Smooth muscle cell (in vitro differentiated cells): Measurements from ENCODE around the gene FAM156B. TPM values are rescaled to one million over a fixed set of nuclear protein-coding genes. Genes with fewer than 3 reads are reported as not detected.
"Not testable (repeated sequence)": the region's sequence is repeated elsewhere in the genome, so short reads cannot be mapped to it uniquely, and the experiment has no call there.

Source experiments
- DNase-seq: peaks from one replicate; lab custom pipeline; 2025; ENCODE audit not compliant: unreplicated experiment; lab: John Stamatoyannopoulos, UW
- H2AFZ ChIP-seq: fragments of 200-600 bp; sonication (generic); 2 replicates; pipeline ENCODE4 v1.6.0; 2016; ENCODE audit warnings: antibody characterized with exemption, low read depth, mild to moderate bottlenecking
- H3F3A ChIP-seq: fragments of 200-600 bp; sonication (generic); 2 replicates; pipeline ENCODE4 v1.6.0; 2017; ENCODE audit warnings: antibody characterized with exemption, low read depth
- H3K27ac ChIP-seq: fragments of 200-600 bp; sonication (generic); 2 replicates; pipeline ENCODE4 v1.5.1; 2016; ENCODE audit warnings: low read depth, mild to moderate bottlenecking
- H3K27me3 ChIP-seq: fragments of 200-600 bp; sonication (generic); 2 replicates; pipeline ENCODE4 v1.6.1; 2016; ENCODE audit warnings: low read depth, mild to moderate bottlenecking
- H3K36me3 ChIP-seq: fragments of 200-600 bp; sonication (generic); 2 replicates; pipeline ENCODE4 v1.5.1; 2016; ENCODE audit warnings: low read depth
- H3K4me1 ChIP-seq: fragments of 200-600 bp; sonication (generic); 2 replicates; pipeline ENCODE4 v1.5.1; 2016; ENCODE audit warnings: low read depth
- H3K4me2 ChIP-seq: fragments of 200-600 bp; sonication (generic); 2 replicates; pipeline ENCODE4 v1.6.0; 2016; ENCODE audit warnings: mild to moderate bottlenecking
- H3K4me3 ChIP-seq: fragments of 200-600 bp; sonication (generic); 2 replicates; pipeline ENCODE4 v1.5.1; 2016; ENCODE audit warnings: mild to moderate bottlenecking
- H3K79me2 ChIP-seq: fragments of 200-600 bp; sonication (generic); 2 replicates; pipeline ENCODE4 v1.6.0; 2016; ENCODE audit warnings: low read depth, mild to moderate bottlenecking
- H3K9ac ChIP-seq: fragments of 200-600 bp; sonication (generic); 2 replicates; pipeline ENCODE4 v1.6.0; 2016; ENCODE audit warnings: low read depth
- H3K9me3 ChIP-seq: fragments of 200-600 bp; sonication (generic); replicated peaks from 2 replicates; pipeline ENCODE4 v1.5.1; 2016; ENCODE audit warnings: low read depth
- H4K20me1 ChIP-seq: fragments of 200-600 bp; sonication (generic); 2 replicates; pipeline ENCODE4 v1.6.0; 2016; ENCODE audit warnings: low read depth
- CTCF ChIP-seq: fragments of 200-600 bp; sonication (generic); IDR thresholded peaks from 2 replicates; pipeline ENCODE4 v1.5.1; 2017; ENCODE audit warnings: borderline replicate concordance, mild to moderate bottlenecking, antibody characterized with exemption; ENCODE audit not compliant: insufficient read depth, poor library complexity, severe bottlenecking
- WGBS: methylation state at CpG from one replicate; pipeline ENCODE4 v1.1.7; 2016; ENCODE audit warnings: low lambda C conversion rate; 5-methylcytosine and 5-hydroxymethylcytosine counted together
- polyA plus RNA-seq: library from polyadenylated mRNA; unstranded; fragments of >200 nt; fragmentation: Nextera tagmentation; extraction: Ambion mirVana; gene quantifications from 2 replicates; pipeline ENCODE4 v1.2.1, GENCODE V29; 2016
- total RNA-seq: library from RNA; depleted of rRNA; stranded (reverse); fragments of >200 nt; gene quantifications from 2 replicates; pipeline ENCODE4 v1.2.3, GENCODE V29; 2014

FAM156B gene
- total and polyA plus RNA-seq, 2 experiments from 2014 or later, result 22.0 to 30.7 TPM

DNA sequence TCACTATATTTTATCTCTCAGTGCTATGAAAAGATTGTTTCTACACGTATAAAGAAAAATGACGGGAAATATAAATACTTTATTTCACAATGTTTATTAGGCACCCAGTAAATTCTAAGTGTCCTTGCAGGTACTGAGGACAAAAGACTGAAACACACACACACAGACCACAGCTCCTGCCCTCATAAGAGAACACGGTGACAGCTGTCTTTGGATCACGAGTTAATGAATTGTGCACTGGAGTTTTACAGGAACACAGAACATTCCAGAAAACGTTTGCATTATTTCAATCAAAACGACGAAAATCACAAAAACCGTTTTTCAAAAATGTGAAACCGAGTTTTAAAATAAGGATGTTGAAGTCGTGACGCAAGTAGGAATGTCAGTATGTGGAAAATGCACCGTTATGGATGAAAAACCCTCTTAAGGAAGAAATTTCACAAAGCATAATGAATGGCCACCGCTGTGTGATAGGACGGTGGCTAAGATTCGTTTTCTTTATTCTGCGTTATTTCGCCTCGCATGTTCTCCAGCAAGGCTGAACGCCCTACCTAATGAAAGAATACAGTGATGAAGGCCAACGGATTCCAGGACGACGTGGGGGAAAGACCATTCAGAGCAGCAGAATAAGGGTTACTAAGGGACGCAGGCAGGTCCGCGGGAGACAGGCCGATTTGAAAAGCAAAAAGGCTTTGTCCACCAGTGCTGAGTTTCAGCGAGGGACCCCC, 37.0 kb downstream of the FAM156B start:
- Histone ChIP-seq H3K4me2 (peak overlapping the region; percentile 81), H3K27me3 (no peaks in the 10 kb centered on the region), H3K79me2 (no peaks in the 10 kb centered on the region), H3K9me3 (no peaks in the 10 kb centered on the region), H3F3A (no peaks in the 10 kb centered on the region), H2AFZ (peak overlapping the region; percentile 11), H3K4me1 (peaks cover 3% of the 10 kb centered on the region), H3K36me3 (no peaks in the 10 kb centered on the region), H3K27ac (peak overlapping the region; percentile 90), H3K9ac (peak overlapping the region; percentile 69), H3K4me3 (peak overlapping the region; percentile 66), H4K20me1 (no peaks in the 10 kb centered on the region)
- 21% methylated on average over 27 of the region's 27 CpGs for WGBS
- no peak for TF ChIP-seq CTCF
- DNase-seq, result no peak

DNA sequence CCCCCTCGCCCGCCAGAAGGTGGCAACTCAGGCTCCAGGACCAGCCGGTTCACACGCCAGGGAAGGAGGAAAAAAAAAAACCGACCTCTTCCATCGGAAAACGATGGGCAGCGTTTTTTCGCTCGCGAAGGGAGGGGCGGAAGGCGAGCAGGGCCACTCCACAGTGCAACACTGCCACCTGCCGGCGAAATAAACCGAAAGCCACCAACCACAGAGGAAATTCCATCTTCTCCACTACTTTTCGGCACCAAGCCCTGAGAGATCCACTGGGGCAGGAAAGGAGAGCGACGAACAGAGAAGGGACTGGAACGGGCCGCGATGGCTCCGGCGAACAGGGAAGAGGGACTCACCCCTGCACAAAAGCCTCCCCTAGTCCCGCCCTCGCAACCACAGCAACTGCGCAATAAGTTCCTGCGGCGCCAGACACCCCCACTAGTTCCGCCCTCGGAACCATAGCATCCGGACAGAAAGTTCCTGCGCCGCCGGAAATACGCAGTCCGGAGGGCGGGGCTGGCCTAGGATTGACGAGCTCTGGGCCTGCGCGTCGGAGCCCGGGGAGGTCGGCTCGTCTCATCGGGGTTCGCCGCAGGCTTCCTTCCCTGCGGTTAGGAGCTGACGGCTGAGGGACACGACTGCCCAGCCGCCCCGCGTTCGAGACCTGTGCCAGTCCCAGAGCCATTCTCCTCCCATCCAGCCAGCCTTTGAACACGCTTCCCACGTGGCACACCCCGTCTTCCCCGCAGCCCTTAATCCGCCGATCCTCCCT, 37.8 kb downstream of the FAM156B start:
- Histone ChIP-seq H3K27me3 (no peaks in the 10 kb centered on the region), H3K27ac (peak overlapping the region; percentile 90), H3K4me3 (peak overlapping the region; percentile 66), H3K9ac (peak overlapping the region; percentile 87), H4K20me1 (no peaks in the 10 kb centered on the region), H2AFZ (peak overlapping the region; percentile 53), H3K4me1 (peaks cover 3% of the 10 kb centered on the region), H3K9me3 (no peaks in the 10 kb centered on the region), H3F3A (no peaks in the 10 kb centered on the region), H3K4me2 (peak overlapping the region; percentile 81), H3K79me2 (no peaks in the 10 kb centered on the region), H3K36me3 (no peaks in the 10 kb centered on the region)
- peak; percentile 92 for TF ChIP-seq CTCF
- 7% methylated on average over 60 of the region's 61 CpGs for WGBS
- peak; percentile 73 for DNase-seq

GRCh38 chrX:52935470-52935784, 38.3 kb downstream of the FAM156B start:
- H3K27me3 ChIP-seq, DNase-seq, H3F3A ChIP-seq, H3K36me3 ChIP-seq, H3K79me2 ChIP-seq, H3K9me3 ChIP-seq, H4K20me1 ChIP-seq, H3K4me1 ChIP-seq: not testable (repeated sequence)
- Histone ChIP-seq H3K4me3 (peak overlapping the region; percentile 66), H3K4me2 (peak overlapping the region; percentile 81), H2AFZ (peak overlapping the region; percentile 28), H3K9ac (peak overlapping the region; percentile 87), H3K27ac (peak overlapping the region; percentile 90)
- 37% methylated on average over 10 of the region's 10 CpGs for WGBS

DNA sequence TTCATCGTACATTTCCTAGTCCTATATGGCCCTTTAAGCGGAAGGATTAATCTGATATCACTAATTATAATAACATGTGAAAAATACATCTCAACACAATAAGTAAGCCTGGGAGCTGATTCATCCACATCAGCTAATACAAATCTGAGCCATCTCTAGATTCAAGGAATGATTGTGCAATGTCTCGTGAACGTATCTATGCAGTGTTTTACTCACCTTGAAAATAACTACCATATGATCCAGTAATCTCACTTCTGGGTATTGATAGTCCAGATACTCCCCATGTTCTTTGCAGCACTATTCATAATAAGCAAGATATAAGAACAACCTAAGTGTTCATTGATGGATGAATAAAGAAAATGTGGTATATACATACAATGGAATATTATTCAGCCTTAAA, 43.6 kb downstream of the FAM156B start:
- H4K20me1 ChIP-seq, DNase-seq, H3K4me3 ChIP-seq, H3K4me2 ChIP-seq, H3K9me3 ChIP-seq, H3F3A ChIP-seq, H3K4me1 ChIP-seq, H3K9ac ChIP-seq, H3K79me2 ChIP-seq, H3K36me3 ChIP-seq, H2AFZ ChIP-seq, H3K27ac ChIP-seq, H3K27me3 ChIP-seq: not testable (repeated sequence)
- no CpG with 5 or more reads among the region's 4 CpGs for WGBS

GRCh38 chrX:52941728-52942127, 44.6 kb downstream of the FAM156B start:
- not testable (repeated sequence) for H2AFZ ChIP-seq, DNase-seq, H3K4me3 ChIP-seq, H3K36me3 ChIP-seq, H3F3A ChIP-seq, H4K20me1 ChIP-seq, H3K4me2 ChIP-seq, H3K27me3 ChIP-seq, H3K27ac ChIP-seq, H3K4me1 ChIP-seq, H3K79me2 ChIP-seq, H3K9ac ChIP-seq, H3K9me3 ChIP-seq
- no CpG with 5 or more reads among the region's 10 CpGs for WGBS

GRCh38 chrX:52945838-52946494, 48.8 kb downstream of the FAM156B start:
- H4K20me1 ChIP-seq, H3K4me1 ChIP-seq, H3K4me3 ChIP-seq, H3K27ac ChIP-seq, H3K27me3 ChIP-seq, H2AFZ ChIP-seq, H3K4me2 ChIP-seq, DNase-seq, H3F3A ChIP-seq, H3K36me3 ChIP-seq, H3K79me2 ChIP-seq, H3K9ac ChIP-seq, H3K9me3 ChIP-seq: not testable (repeated sequence)
- WGBS, result no CpG with 5 or more reads among the region's 14 CpGs

GRCh38 chrX:52947501-52947900, 50.4 kb downstream of the FAM156B start:
- H3F3A ChIP-seq, H3K4me2 ChIP-seq, H4K20me1 ChIP-seq, H3K4me1 ChIP-seq, H3K27me3 ChIP-seq, DNase-seq, H3K4me3 ChIP-seq, H3K9me3 ChIP-seq, H3K79me2 ChIP-seq, H3K27ac ChIP-seq, H2AFZ ChIP-seq, H3K36me3 ChIP-seq, H3K9ac ChIP-seq: not testable (repeated sequence)
- WGBS, result no CpG with 5 or more reads among the region's 16 CpGs
